ENCODE results near the gene CES4A.

CES4A gene

DNA sequence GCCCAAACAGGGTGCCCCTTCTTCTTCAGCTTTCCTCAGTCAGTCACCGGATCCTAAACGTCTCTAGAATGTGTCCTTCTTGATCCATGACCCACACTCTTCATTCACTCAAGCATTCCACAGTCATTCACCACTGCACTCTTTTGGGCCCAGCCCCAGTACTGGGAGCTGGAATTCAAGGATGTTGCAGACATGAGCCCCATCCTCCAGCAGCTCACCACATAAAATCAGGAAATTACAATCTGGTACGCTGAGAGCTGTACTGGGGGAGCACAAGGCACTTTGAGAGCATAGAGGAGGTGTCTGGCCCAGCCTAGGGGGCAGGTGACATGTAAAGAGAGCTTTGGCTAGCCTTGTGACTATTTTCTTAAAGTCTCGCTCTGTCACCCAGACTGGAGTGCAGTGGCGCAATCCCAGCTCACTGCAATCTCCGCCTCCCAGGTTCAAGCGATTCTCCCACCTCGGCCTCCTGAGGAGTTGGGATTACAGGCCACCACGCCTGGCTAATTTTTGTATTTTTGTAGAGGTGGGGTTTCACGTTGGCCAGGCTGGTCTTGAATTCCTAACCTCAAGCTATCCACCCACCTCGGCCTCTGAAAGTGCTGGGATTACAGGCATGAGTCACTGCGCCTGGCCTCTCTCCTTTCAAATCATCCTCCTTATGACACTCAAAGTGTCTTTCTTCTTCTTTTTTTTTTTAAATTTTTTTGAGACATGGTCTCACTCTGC is 18.7 kb downstream of the CES4A start:
- DNase-seq (ENCODE audit: low read depth in 2 of 2), result peak in 1 of 2 donors; percentile 20
- TF ChIP-seq, protein P1, sequence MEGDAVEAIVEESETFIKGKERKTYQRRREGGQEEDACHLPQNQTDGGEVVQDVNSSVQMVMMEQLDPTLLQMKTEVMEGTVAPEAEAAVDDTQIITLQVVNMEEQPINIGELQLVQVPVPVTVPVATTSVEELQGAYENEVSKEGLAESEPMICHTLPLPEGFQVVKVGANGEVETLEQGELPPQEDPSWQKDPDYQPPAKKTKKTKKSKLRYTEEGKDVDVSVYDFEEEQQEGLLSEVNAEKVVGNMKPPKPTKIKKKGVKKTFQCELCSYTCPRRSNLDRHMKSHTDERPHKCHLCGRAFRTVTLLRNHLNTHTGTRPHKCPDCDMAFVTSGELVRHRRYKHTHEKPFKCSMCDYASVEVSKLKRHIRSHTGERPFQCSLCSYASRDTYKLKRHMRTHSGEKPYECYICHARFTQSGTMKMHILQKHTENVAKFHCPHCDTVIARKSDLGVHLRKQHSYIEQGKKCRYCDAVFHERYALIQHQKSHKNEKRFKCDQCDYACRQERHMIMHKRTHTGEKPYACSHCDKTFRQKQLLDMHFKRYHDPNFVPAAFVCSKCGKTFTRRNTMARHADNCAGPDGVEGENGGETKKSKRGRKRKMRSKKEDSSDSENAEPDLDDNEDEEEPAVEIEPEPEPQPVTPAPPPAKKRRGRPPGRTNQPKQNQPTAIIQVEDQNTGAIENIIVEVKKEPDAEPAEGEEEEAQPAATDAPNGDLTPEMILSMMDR (IDR thresholded peaks at IDR 0.05; ENCODE audit: low read depth, low read length), result no peak
- H3K4me3 ChIP-seq (replicated peaks in 1 of 2; ENCODE audit: low read depth in 2 of 2, low read length in 2 of 2), result no peak overlapping the region

GRCh38 chr16:67009158-67009557 is 20.8 kb downstream of the CES4A start:
- H3K4me3 ChIP-seq (replicated peaks in 1 of 2; ENCODE audit: low read depth in 2 of 2, low read length in 2 of 2), result no peak overlapping the region
- DNase-seq (ENCODE audit: low read depth in 2 of 2), result no peak
- TF ChIP-seq, protein P1 (IDR thresholded peaks at IDR 0.05; ENCODE audit: low read depth, low read length), result no peak

DNA sequence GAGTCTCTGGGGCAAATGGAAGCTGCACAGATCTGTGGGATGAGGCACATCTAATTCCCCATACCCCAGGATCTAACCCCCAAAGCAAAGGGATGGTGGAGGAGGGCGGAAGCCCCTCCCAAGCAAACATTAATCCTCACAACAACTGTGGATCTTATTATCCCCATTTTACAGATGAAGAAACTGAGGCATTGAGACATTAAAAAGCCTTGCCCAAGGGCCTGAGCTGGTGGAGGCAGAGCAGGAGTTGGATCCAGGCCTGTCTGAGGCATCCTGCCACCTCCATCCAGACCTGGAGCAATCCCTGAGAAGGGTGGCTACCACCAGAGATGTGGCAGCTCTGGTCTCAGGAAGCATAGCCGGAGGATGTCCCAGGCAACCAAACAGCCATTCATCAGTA is 22.9 kb downstream of the CES4A start:
- no peak overlapping the region for H3K4me3 ChIP-seq (replicated peaks in 1 of 2; ENCODE audit: low read depth in 2 of 2, low read length in 2 of 2)
- no peak for DNase-seq (ENCODE audit: low read depth in 2 of 2)
- TF ChIP-seq, protein P1 (IDR thresholded peaks at IDR 0.05; ENCODE audit: low read depth, low read length), result no peak

- DNase-seq (ENCODE audit: low read depth in 2 of 2), result no peak
- TF ChIP-seq, protein P1 (IDR thresholded peaks at IDR 0.05; ENCODE audit: low read depth, low read length), result no peak
- H3K4me3 ChIP-seq (replicated peaks in 1 of 2; ENCODE audit: low read depth in 2 of 2, low read length in 2 of 2), result peak overlapping the region; percentile 32 to 52
Measured at GRCh38 chr16:67013233-67013822, 24.9 kb downstream of the CES4A start.

DNA sequence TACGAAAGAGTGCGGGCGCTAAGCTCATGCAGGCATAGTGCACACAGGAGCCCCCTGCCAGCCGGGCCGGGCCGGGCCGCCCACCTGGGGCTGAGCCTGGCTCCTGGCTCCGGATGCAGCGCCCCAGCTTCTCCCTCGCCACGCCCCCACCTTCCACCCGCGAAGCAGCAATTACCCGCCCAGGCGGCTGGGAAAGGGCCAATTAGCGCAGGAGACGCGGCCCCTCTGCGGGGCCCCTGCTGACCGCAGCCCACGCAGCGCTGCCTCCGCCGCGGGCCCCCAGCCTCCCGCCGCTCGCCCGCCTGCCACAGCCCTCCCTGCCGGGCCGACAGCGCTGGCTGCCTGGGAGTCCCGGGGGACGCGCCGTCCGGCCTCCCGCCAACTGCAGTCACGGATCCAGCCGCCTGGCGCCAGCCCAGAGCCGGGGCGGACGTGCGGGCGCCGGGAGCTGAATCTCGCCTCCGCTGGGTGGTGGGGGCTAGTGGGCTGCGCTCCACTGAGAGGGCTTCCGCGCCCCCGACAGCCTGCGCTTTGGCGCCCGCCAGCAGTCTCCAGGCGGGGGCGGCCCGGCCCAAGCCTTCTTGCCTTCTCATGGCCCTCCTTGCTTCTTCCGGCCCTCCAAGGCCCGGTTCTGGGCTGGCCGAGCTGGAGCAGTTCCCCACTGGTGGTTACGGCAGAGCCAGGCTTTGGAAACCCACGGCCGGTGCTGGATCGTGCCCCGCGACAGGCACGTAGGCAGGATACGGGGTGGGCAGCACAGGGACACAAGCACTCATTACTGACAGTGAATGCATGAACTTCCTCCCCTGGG is 25.6 kb downstream of the CES4A start:
- TF ChIP-seq, protein P1 (IDR thresholded peaks at IDR 0.05; ENCODE audit: low read depth, low read length), result no peak
- peak; percentile 64 to 88 for DNase-seq (ENCODE audit: low read depth in 2 of 2)
- peak overlapping the region; percentile 43 to 52 for H3K4me3 ChIP-seq (replicated peaks in 1 of 2; ENCODE audit: low read depth in 2 of 2, low read length in 2 of 2)

- H3K4me3 ChIP-seq (replicated peaks in 1 of 2; ENCODE audit: low read depth in 2 of 2, low read length in 2 of 2), result peak overlapping the region; percentile 43 to 52
- DNase-seq (ENCODE audit: low read depth in 2 of 2), result no peak
- TF ChIP-seq, protein P1 (IDR thresholded peaks at IDR 0.05; ENCODE audit: low read depth, low read length), result no peak
Measured at GRCh38 chr16:67014634-67015312, 26.4 kb downstream of the CES4A start.
